H1 (cell line): ENCODE results near the gene PHF23. TPM values are rescaled to one million over a fixed set of nuclear protein-coding genes. Genes with fewer than 3 reads are reported as not detected.

Source experiments
- CTCF ChIA-PET: fragments of 300-600 bp; sonication (Branson Sonifier 250); formaldehyde crosslinking; loops from one replicate; lab custom pipeline; 2021; ENCODE audit not compliant: partially characterized antibody; lab: Charles Lee
- POLR2A ChIA-PET: fragments of 300-600 bp; sonication (Branson Sonifier 250); formaldehyde crosslinking; loops from one replicate; lab custom pipeline; 2021; ENCODE audit warnings: inconsistent platforms; ENCODE audit not compliant: partially characterized antibody; lab: Charles Lee
- DNase-seq, 2 experiments: peaks; one replicate each; pipeline versions ENCODE4 v3.0.0 to v3.0.0-alpha.2; 2010 to 2022; ENCODE audit warnings: low spot score in 2 of 2, low read depth in 1 of 2, mixed read lengths in 1 of 2
- FAIRE-seq: peaks from 2 replicates; lab custom pipeline; 2011; peaks lifted over from hg19 to GRCh38; lab: Jason Lieb, UNC
- H2AFZ ChIP-seq: 2 replicates; pipeline ENCODE4 v1.8.1; 2012; ENCODE audit warnings: low read length, inconsistent platforms
- H2AK5ac ChIP-seq: 2 replicates; pipeline ENCODE4 v1.6.1; 2013; ENCODE audit warnings: low read depth, low read length
- H2BK120ac ChIP-seq: replicated peaks from 2 replicates; pipeline ENCODE3; 2013; ENCODE audit warnings: low read depth, low read length, inconsistent platforms
- H2BK12ac ChIP-seq: 2 replicates; pipeline ENCODE4 v1.6.1; 2013; ENCODE audit warnings: low read depth, low read length
- H2BK15ac ChIP-seq: 2 replicates; pipeline ENCODE4 v1.6.1; 2013; ENCODE audit warnings: low read length
- H2BK20ac ChIP-seq: 2 replicates; pipeline ENCODE4 v1.6.1; 2013; ENCODE audit warnings: low read length
- H2BK5ac ChIP-seq: 2 replicates; pipeline ENCODE4 v1.6.1; 2013; ENCODE audit warnings: low read depth, low read length
- H3K14ac ChIP-seq: 2 replicates; pipeline ENCODE4 v1.6.1; 2013; ENCODE audit warnings: inconsistent platforms; ENCODE audit not compliant: insufficient read length
- H3K18ac ChIP-seq: 2 replicates; pipeline ENCODE4 v1.6.1; 2013; ENCODE audit warnings: low read length; ENCODE audit errors: extremely low read depth
- H3K23ac ChIP-seq: 2 replicates; pipeline ENCODE4 v1.6.1; 2013; ENCODE audit warnings: inconsistent platforms; ENCODE audit not compliant: insufficient read length
- H3K23me2 ChIP-seq: 2 replicates; pipeline ENCODE4 v1.6.1; 2013; ENCODE audit warnings: low read depth, low read length
- H3K27ac ChIP-seq: 2 replicates; pipeline ENCODE4 v1.6.1; 2011; ENCODE audit warnings: low read depth, low read length, inconsistent platforms
- H3K27me3 ChIP-seq, 4 experiments: replicated peaks in 1 of 4; 1 replicate in 1 of 4; 2 replicates in 3 of 4; pipeline versions ENCODE4 v1.6.1 to v1.8.1; 2011 to 2013; ENCODE audit warnings: low read length in 3 of 4, mild to moderate bottlenecking in 3 of 4, inconsistent platforms in 2 of 4, mixed read lengths in 2 of 4, moderate library complexity in 1 of 4; ENCODE audit not compliant: control insufficient read depth in 3 of 4, insufficient read depth in 3 of 4; ENCODE audit errors: extremely low read depth in 1 of 4
- H3K36me3 ChIP-seq, 4 experiments: 2 replicates each; pipeline versions ENCODE4 v1.6.1 to v1.8.1; 2011 to 2013; ENCODE audit warnings: mild to moderate bottlenecking in 4 of 4, low read length in 3 of 4, moderate library complexity in 2 of 4, control low read depth in 1 of 4, inconsistent platforms in 1 of 4; ENCODE audit not compliant: insufficient read depth in 4 of 4, control insufficient read depth in 2 of 4
- H3K4ac ChIP-seq: replicated peaks from 2 replicates; pipeline ENCODE3; 2013; ENCODE audit warnings: low read length, low read depth, mixed read lengths, inconsistent platforms; ENCODE audit not compliant: insufficient read length
- H3K4me1 ChIP-seq, 4 experiments: replicated peaks in 1 of 4; 1 replicate in 1 of 4; 2 replicates in 3 of 4; pipeline versions ENCODE4 v1.6.1 to v1.8.1; 2011 to 2013; ENCODE audit warnings: low read length in 3 of 4, inconsistent platforms in 2 of 4, mixed read lengths in 1 of 4; ENCODE audit not compliant: insufficient read depth in 4 of 4, control insufficient read depth in 3 of 4
- H3K4me2 ChIP-seq, 2 experiments: 2 replicates each; pipeline versions ENCODE4 v1.6.1 to v1.8.1; 2011 to 2013; ENCODE audit warnings: low read depth in 2 of 2, low read length in 2 of 2, control low read depth in 1 of 2, inconsistent platforms in 1 of 2, mild to moderate bottlenecking in 1 of 2; ENCODE audit not compliant: insufficient read depth in 1 of 2
- H3K4me3 ChIP-seq, 4 experiments: fragments of 200-600, 300-600 bp in 1 of 4; sonication (generic), shearing (Covaris generic), sonication (Bioruptor Twin) in 1 of 4; 2 replicates each; pipeline versions ENCODE4 v1.5.1 to v1.8.1; 2011 to 2016; ENCODE audit warnings: low read length in 4 of 4, low read depth in 3 of 4, control low read depth in 2 of 4, inconsistent platforms in 2 of 4, mild to moderate bottlenecking in 2 of 4, mixed read lengths in 1 of 4, moderate library complexity in 1 of 4; ENCODE audit not compliant: insufficient read depth in 2 of 4; ENCODE audit errors: extremely low read depth in 1 of 4
- H3K56ac ChIP-seq: replicated peaks from 2 replicates; pipeline ENCODE3; 2013; ENCODE audit warnings: low read depth, mild to moderate bottlenecking, mixed read lengths, low read length, inconsistent platforms; ENCODE audit not compliant: insufficient read length
- H3K79me1 ChIP-seq: 2 replicates; pipeline ENCODE4 v1.6.1; 2013; ENCODE audit warnings: low read depth, low read length, control low read depth
- H3K79me2 ChIP-seq, 2 experiments: 2 replicates each; pipeline versions ENCODE4 v1.6.1 to v1.8.1; 2012 to 2013; ENCODE audit warnings: low read length in 2 of 2, mild to moderate bottlenecking in 2 of 2, inconsistent platforms in 1 of 2; ENCODE audit not compliant: insufficient read depth in 2 of 2, control insufficient read depth in 1 of 2
- H3K9ac ChIP-seq, 4 experiments: replicated peaks in 1 of 4; 1 replicate in 1 of 4; 2 replicates in 3 of 4; pipeline versions ENCODE4 v1.6.1 to v1.8.1; 2011 to 2013; ENCODE audit warnings: low read depth in 3 of 4, low read length in 3 of 4, control low read depth in 2 of 4, mild to moderate bottlenecking in 2 of 4, moderate library complexity in 2 of 4, inconsistent platforms in 1 of 4; ENCODE audit errors: extremely low read depth in 1 of 4
- H3K9me3 ChIP-seq, 2 experiments: 2 replicates each; pipeline versions ENCODE4 v1.6.1 to v1.8.1; 2012 to 2013; ENCODE audit warnings: mild to moderate bottlenecking in 2 of 2, moderate library complexity in 2 of 2, control low read depth in 1 of 2, inconsistent platforms in 1 of 2, low read depth in 1 of 2, low read length in 1 of 2, mixed read lengths in 1 of 2; ENCODE audit not compliant: insufficient read depth in 2 of 2
- H4K20me1 ChIP-seq, 2 experiments: replicated peaks in 1 of 2; 2 replicates each; pipeline versions ENCODE3 to v1.8.1; 2011 to 2013; ENCODE audit warnings: inconsistent platforms in 2 of 2, low read length in 2 of 2, mild to moderate bottlenecking in 1 of 2; ENCODE audit not compliant: insufficient read depth in 2 of 2, control insufficient read depth in 1 of 2
- H4K5ac ChIP-seq: 2 replicates; pipeline ENCODE4 v1.6.1; 2013; ENCODE audit warnings: low read length, low read depth, mixed read lengths, inconsistent platforms; ENCODE audit not compliant: insufficient read length
- H4K8ac ChIP-seq: 2 replicates; pipeline ENCODE4 v1.8.0; 2013; ENCODE audit warnings: mild to moderate bottlenecking, moderate library complexity, low read length, inconsistent platforms; ENCODE audit not compliant: insufficient read depth; ENCODE audit errors: extremely low read depth
- H4K91ac ChIP-seq: replicated peaks from 2 replicates; pipeline ENCODE3; 2013; ENCODE audit warnings: low read length, mixed read lengths, inconsistent platforms; ENCODE audit not compliant: insufficient read length
- POLR2A ChIP-seq, 2 experiments: IDR thresholded peaks; 1 replicate in 1 of 2; 2 replicates in 1 of 2; pipeline ENCODE4 v1.6.1; 2011; ENCODE audit warnings: low read depth in 2 of 2, low read length in 2 of 2, mild to moderate bottlenecking in 2 of 2; ENCODE audit errors: control extremely low read depth in 1 of 2
- POLR2AphosphoS5 ChIP-seq: IDR thresholded peaks from 2 replicates; pipeline ENCODE4 v1.6.1; 2011; ENCODE audit warnings: low read depth, low read length
- SP4 ChIP-seq: IDR thresholded peaks from 2 replicates; pipeline ENCODE4 v1.6.1; 2012; ENCODE audit warnings: low read length, inconsistent platforms
- YY1 ChIP-seq: IDR thresholded peaks from 2 replicates; pipeline ENCODE4 v1.6.1; 2011; ENCODE audit warnings: low read depth, mild to moderate bottlenecking, low read length
- WGBS, 2 experiments: shearing (Covaris generic) in 1 of 2; methylation state at CpG; one replicate each; pipeline versions ENCODE4 v1.1.6 to v1.1.7; 2013 to 2015; ENCODE audit warnings: low lambda C conversion rate in 2 of 2, mixed read lengths in 2 of 2, inconsistent platforms in 1 of 2, low coverage in 1 of 2, missing lambda C conversion rate in 1 of 2; ENCODE audit not compliant: insufficient replicate concordance in 2 of 2, insufficient coverage in 1 of 2, insufficient read length in 1 of 2; ENCODE audit errors: extremely low coverage in 1 of 2, missing lambda C conversion rate in 1 of 2; 5-methylcytosine and 5-hydroxymethylcytosine counted together
- polyA plus RNA-seq, 7 experiments: library from polyadenylated mRNA; depleted of rRNA in 3 of 7; stranded (reverse) in 5 of 7; unstranded in 2 of 7; fragments of >200 nt in 5 of 7; fragments of 200-250 nt in 2 of 7; gene quantifications; 1 replicate in 5 of 7; 2 replicates in 1 of 7; 4 replicates in 1 of 7; pipeline versions ENCODE4 v1.2.1 to v1.2.3, GENCODE V29; 2011 to 2013; ENCODE audit warnings: missing spikeins in 2 of 7, mixed read lengths in 2 of 7
- total RNA-seq: library from RNA; stranded (reverse); fragmentation: NEBNext Ultra II Directional; extraction: Animal tissue kit (Norgen Biotek cat#: 25700); gene quantifications from 2 replicates; pipeline ENCODE4 v1.2.1, GENCODE V29; 2021
- TF ChIP-seq, protein P1 (sequence below): IDR thresholded peaks from 2 replicates; pipeline ENCODE4 v1.6.1; 2012; ENCODE audit warnings: low read length, inconsistent platforms
- TF ChIP-seq, protein P2 (sequence below): IDR thresholded peaks from 2 replicates; pipeline ENCODE4 v1.6.1; 2011; ENCODE audit warnings: low read depth, mild to moderate bottlenecking, low read length; ENCODE audit not compliant: insufficient read depth

The PHF23 gene
- total and polyA plus RNA-seq, 2 of the 8 experiments (the other 6 are each of a cell fraction or from before 2014, with no cell fraction given) = 47.5 to 62.8 TPM

DNA sequence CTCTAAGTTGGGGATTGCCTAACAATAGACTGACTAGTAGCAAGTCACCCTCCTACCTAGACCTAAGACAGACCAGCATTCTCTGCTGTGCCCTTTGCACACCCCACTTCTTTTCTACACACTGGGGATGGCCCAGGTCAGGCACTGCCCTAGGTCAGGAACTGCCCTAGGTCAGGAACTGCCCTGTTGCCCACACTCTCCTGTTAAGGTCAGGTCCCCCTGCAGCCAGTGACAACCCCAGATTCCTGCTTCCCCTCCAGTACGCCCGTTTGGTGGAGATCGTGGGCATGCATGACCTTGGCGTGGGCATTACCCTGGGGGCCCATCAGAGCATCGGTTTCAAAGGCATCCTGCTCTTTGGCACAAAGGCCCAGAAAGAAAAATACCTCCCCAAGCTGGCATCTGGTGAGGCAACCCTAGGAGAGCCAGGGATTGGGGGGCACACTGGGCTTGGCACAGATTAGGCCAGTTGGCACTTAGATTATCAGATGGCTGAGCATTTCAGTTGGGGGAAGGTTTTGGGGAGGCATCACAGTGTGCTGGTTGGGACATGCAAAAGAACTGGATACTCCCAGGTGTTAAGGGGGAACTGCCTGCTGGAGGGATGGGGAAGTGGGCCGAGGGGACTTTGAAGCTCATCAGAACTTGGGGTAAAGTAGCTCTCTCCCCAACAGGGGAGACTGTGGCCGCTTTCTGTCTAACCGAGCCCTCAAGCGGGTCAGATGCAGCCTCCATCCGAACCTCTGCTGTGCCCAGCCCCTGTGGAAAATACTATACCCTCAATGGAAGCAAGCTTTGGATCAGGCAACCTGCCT is 17.8 kb downstream of the PHF23 start:
- H3K4ac ChIP-seq = no peak overlapping the region
- H3K27me3 ChIP-seq = no peaks in the 10 kb centered on the region
- H3K27ac ChIP-seq = no peak overlapping the region
- no peak overlapping the region for H3K9ac ChIP-seq
- H3K14ac ChIP-seq = no peak overlapping the region
- DNase-seq (no peak), FAIRE-seq (no peak)
- no peak overlapping the region for H2AK5ac ChIP-seq
- H2BK20ac ChIP-seq = no peak overlapping the region
- no peak overlapping the region for H2BK12ac ChIP-seq
- peaks cover 15 to 44% (median 34%) of the 10 kb centered on the region in 4 experiments for H3K36me3 ChIP-seq
- no peak overlapping the region for H3K56ac ChIP-seq
- ChIA-PET CTCF (interaction anchor here (0.6 to 4.3 kb wide), 15 partner anchors 10 to 177 kb away, joined by 3 to 46 read pairs (median 4); partner anchors contain the start of genes DVL2, GABARAP and PHF23), POLR2A (interaction anchor here (0.7 to 10.7 kb wide), 23 partner anchors 8 to 215 kb away, joined by 3 to 386 read pairs (median 4); partner anchors contain the start of genes CLDN7, CTDNEP1, DVL2 and ELP5)
- peaks cover 6 to 23% (median 14%) of the 10 kb centered on the region in 4 experiments for H3K4me1 ChIP-seq
- H3K18ac ChIP-seq = no peak overlapping the region
- H3K9me3 ChIP-seq = no peaks in the 10 kb centered on the region
- H2BK15ac ChIP-seq = no peak overlapping the region
- H2BK120ac ChIP-seq = no peak overlapping the region
- TF ChIP-seq POLR2AphosphoS5 (0 out of 2 replicates have a peak, but pooled peaks have one; percentile 5), SP4 (peak; percentile 11; the same call in 1 of the 2 replicates), YY1 (no peak), POLR2A (IDR thresholded peaks at IDR 0.05; ENCODE audit: control extremely low read depth in 1 of 2, low read depth in 2 of 2, low read length in 2 of 2) (peak; percentile 13 to 20; a peak in 1 of 3 replicates)
- TF ChIP-seq, protein P1, sequence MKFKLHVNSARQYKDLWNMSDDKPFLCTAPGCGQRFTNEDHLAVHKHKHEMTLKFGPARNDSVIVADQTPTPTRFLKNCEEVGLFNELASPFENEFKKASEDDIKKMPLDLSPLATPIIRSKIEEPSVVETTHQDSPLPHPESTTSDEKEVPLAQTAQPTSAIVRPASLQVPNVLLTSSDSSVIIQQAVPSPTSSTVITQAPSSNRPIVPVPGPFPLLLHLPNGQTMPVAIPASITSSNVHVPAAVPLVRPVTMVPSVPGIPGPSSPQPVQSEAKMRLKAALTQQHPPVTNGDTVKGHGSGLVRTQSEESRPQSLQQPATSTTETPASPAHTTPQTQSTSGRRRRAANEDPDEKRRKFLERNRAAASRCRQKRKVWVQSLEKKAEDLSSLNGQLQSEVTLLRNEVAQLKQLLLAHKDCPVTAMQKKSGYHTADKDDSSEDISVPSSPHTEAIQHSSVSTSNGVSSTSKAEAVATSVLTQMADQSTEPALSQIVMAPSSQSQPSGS = no peak
- TF ChIP-seq, protein P2, sequence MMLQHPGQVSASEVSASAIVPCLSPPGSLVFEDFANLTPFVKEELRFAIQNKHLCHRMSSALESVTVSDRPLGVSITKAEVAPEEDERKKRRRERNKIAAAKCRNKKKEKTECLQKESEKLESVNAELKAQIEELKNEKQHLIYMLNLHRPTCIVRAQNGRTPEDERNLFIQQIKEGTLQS = no peak
- no peak overlapping the region for H2AFZ ChIP-seq
- no peak overlapping the region for H4K8ac ChIP-seq
- H3K23me2 ChIP-seq = peaks cover 8% of the 10 kb centered on the region; the same call in 1 of the 2 replicates
- 95% methylated on average over 10 of the region's 10 CpGs; no CpG with 5 or more reads in 1 of the 2 experiments for WGBS, 2 experiments
- H3K23ac ChIP-seq = no peak overlapping the region
- H4K91ac ChIP-seq = no peak overlapping the region
- no peak overlapping the region for H3K4me3 ChIP-seq
- H4K20me1 ChIP-seq = peaks cover 10 to 28% of the 10 kb centered on the region in 2 experiments
- peaks cover 0 to 5% of the 10 kb centered on the region in 2 experiments; a peak in 1 of 4 replicates for H3K79me2 ChIP-seq
- no peaks in the 10 kb centered on the region for H3K79me1 ChIP-seq
- H3K4me2 ChIP-seq = peak overlapping the region in 1 of 2 experiments; percentile 73; a peak in 1 of 4 replicates
- H4K5ac ChIP-seq = no peak overlapping the region
- H2BK5ac ChIP-seq = no peak overlapping the region
